PC-9 (cell line): ENCODE data around the gene TNK1.

Experiments
- CTCF ChIP-seq: fragments of 200-600 bp; sonication (generic); conservative IDR thresholded peaks from 2 replicates; pipeline ENCODE4 v1.6.1; 2017; ENCODE audit warnings: mixed run types, antibody characterized with exemption, mild to moderate bottlenecking, moderate library complexity
- EZH2 ChIP-seq: fragments of 200-600 bp; sonication (generic); IDR thresholded peaks from 2 replicates; pipeline ENCODE4 v1.8.0; 2017; ENCODE audit warnings: antibody characterized with exemption, low read depth

GRCh38 chr17:7414837-7415236, 33.9 kb downstream of the TNK1 start:
- TF ChIP-seq CTCF (no peak), EZH2 (no peak)
